ENCODE results near the gene SEMA5B. TPM values are rescaled to one million over a fixed set of nuclear protein-coding genes. Genes with fewer than 3 reads are reported as not detected.

Gene SEMA5B
- total and polyA plus RNA-seq, 2 of the 4 experiments (the other 2 are of a cell fraction) = not detected

- Histone ChIP-seq H2AFZ (replicated peaks; ENCODE audit: low read length, poor library complexity) (no peak overlapping the region), H3K18ac (ENCODE audit: low read depth, low read length) (no peak overlapping the region), H3K4me3 (ENCODE audit: insufficient read depth, low read depth, low read length) (no peak overlapping the region), H3K9me1 (ENCODE audit: insufficient read depth, low read length) (no peaks in the 10 kb centered on the region; the same call in 1 of the 2 replicates), H3K79me1 (ENCODE audit: low read depth in 1 of 2, low read length in 2 of 2) (no peaks in the 10 kb centered on the region), H2BK5ac (ENCODE audit: low read depth, low read length, poor library complexity, severe bottlenecking) (no peak overlapping the region), H2BK20ac (ENCODE audit: low read depth, low read length) (no peak overlapping the region), H4K91ac (ENCODE audit: insufficient read depth, low read depth, low read length) (no peak overlapping the region), H3K14ac (replicated peaks; ENCODE audit: low read depth, low read length) (no peak overlapping the region), H2AK9ac (replicated peaks; ENCODE audit: low read depth, low read length, poor library complexity) (no peak overlapping the region), H3K27me3 (ENCODE audit: control insufficient read depth, insufficient read depth, low read length) (no peaks in the 10 kb centered on the region), H3K9me3 (ENCODE audit: control insufficient read depth, insufficient read depth, low read length) (no peaks in the 10 kb centered on the region), H3K9ac (ENCODE audit: low read depth, low read length) (no peak overlapping the region), H2BK120ac (ENCODE audit: low read depth, low read length) (no peak overlapping the region), H3K36me3 (ENCODE audit: control insufficient read depth, insufficient read depth, low read length) (peaks cover 1% of the 10 kb centered on the region; the same call in 1 of the 2 replicates), H4K8ac (ENCODE audit: low read depth in 2 of 2, low read length in 2 of 2) (no peak overlapping the region), H3K23ac (ENCODE audit: low read depth, low read length) (no peak overlapping the region), H3K27ac (ENCODE audit: insufficient read depth, low read length) (no peak overlapping the region), H3K56ac (ENCODE audit: extremely low read depth, insufficient read depth, low read length) (no peak overlapping the region), H3K4me1 (ENCODE audit: control insufficient read depth, insufficient read depth, low read length) (no peaks in the 10 kb centered on the region), H4K20me1 (ENCODE audit: insufficient read depth, low read length) (no peaks in the 10 kb centered on the region), H2BK15ac (ENCODE audit: low read depth, low read length) (no peak overlapping the region), H3K4me2 (ENCODE audit: low read depth, low read length) (no peak overlapping the region), H4K5ac (ENCODE audit: low read depth, low read length) (no peak overlapping the region), H3K4ac (ENCODE audit: low read depth, low read length) (no peak overlapping the region), H2AK5ac (ENCODE audit: low read depth, low read length) (no peak overlapping the region)
- no peak for ATAC-seq (ENCODE audit: low read depth)
- no peak for DNase-seq
- CTCF ChIA-PET = no interaction called here
- dilution Hi-C loops (cut with HindIII; ENCODE audit: low sequenced_read_pairs, unreplicated experiment) (no loop called here), in situ Hi-C loops (cut with MboI; ENCODE audit: low sequenced_read_pairs) (no loop called here), intact Hi-C loops (cut with micrococcal nuclease) (no loop called here)
- BruUV-seq (replicated peaks) = no TSS peak
- POLR2A ChIA-PET (ENCODE audit: unreplicated experiment) = no interaction called here
- no CpG with 5 or more reads among the region's 4 CpGs for WGBS, 2 experiments (ENCODE audit: extremely low coverage in 2 of 2, insufficient read length in 1 of 2)
- no peak for TF ChIP-seq NFE2L2 (IDR thresholded peaks at IDR 0.05; ENCODE audit: low read depth, low read length)
- TF ChIP-seq SMC3 (IDR thresholded peaks at IDR 0.05; ENCODE audit: low read depth, low read length) = no peak
- no peak for TF ChIP-seq CHD1 (IDR thresholded peaks at IDR 0.05; ENCODE audit: low read depth, low read length)
- peak; percentile 45; the same call in 1 of the 2 replicates for TF ChIP-seq MAFK (IDR thresholded peaks at IDR 0.05; ENCODE audit: low read depth, low read length)
- TF ChIP-seq RFX5 (IDR thresholded peaks at IDR 0.05; ENCODE audit: low read depth, low read length) = no peak
- no peak for TF ChIP-seq ELK1 (IDR thresholded peaks at IDR 0.05; ENCODE audit: borderline replicate concordance, low read depth, low read length)
- TF ChIP-seq BHLHE40 (IDR thresholded peaks at IDR 0.05; ENCODE audit: low read depth, low read length) = no peak
These were observed 147.4 kb downstream of the SEMA5B start for GRCh38 chr3:122880173-122880572.

Data from IMR-90 (cell line).